Right ventricle myocardium inferior (tissue), 1 donor: Measurements from ENCODE around the gene MESP1. TPM values are rescaled to one million over a fixed set of nuclear protein-coding genes. Genes with fewer than 3 reads are reported as not detected.
A peak's percentile ranks its signal among the peaks of the same experiment; 100 is the strongest.

Source experiments
- ATAC-seq: fragments of 200-7000 bp; cut with Tn5 transposase; one replicate; pipeline ENCODE4 v1.9.1; 2020; ENCODE audit warnings: mild to moderate bottlenecking, moderate library complexity
- DNase-seq: peaks from one replicate; pipeline ENCODE4 v3.0.0; 2021; ENCODE audit errors: missing footprints
- intact Hi-C: fragments of 100-400 bp; cut with DNase I; formaldehyde crosslinking; loops from one replicate; pipeline ENCODE4 v1.11.0; 2022
- total RNA-seq: library from RNA; stranded (reverse); fragmentation: NEBNext Ultra II Directional; extraction: Animal tissue kit (Norgen Biotek cat#: 25700); gene quantifications from one replicate; pipeline ENCODE4 v1.2.1, GENCODE V29; 2021
- donor health status: DM: no; HTN: yes; CAD: no; lungs with severe emphysema.

MESP1 gene
- total RNA-seq, 1 donor from 2014 or later: 7.4 TPM

- DNase-seq: no peak
- no peak for ATAC-seq
- intact Hi-C loops: no loop called here
Measured at GRCh38 chr15:89765694-89766093, 14.6 kb upstream of the MESP1 start.

GRCh38 chr15:89761929-89762328, 10.9 kb upstream of the MESP1 start:
- intact Hi-C loops: loop anchor here (5.0 kb wide), 2 partner anchors 210 to 305 kb away; no protein-coding TSS in a partner anchor
- no peak for ATAC-seq
- no peak for DNase-seq

- DNase-seq (no peak), ATAC-seq (no peak)
- intact Hi-C loops: loop anchor here (5.0 kb wide), 2 partner anchors 211 to 306 kb away; no protein-coding TSS in a partner anchor
Measured at GRCh38 chr15:89761009-89761831, 10.2 kb upstream of the MESP1 start.

- DNase-seq (peak; percentile 91), ATAC-seq (peak; percentile 90)
- intact Hi-C loops: loop anchor here (1.0 to 5.0 kb wide), 3 partner anchors 115 to 307 kb away; no protein-coding TSS in a partner anchor
Measured at GRCh38 chr15:89760303-89761008, 9.4 kb upstream of the MESP1 start.

GRCh38 chr15:89759835-89760234, 8.8 kb upstream of the MESP1 start:
- intact Hi-C loops: loop anchor here (1.0 to 5.0 kb wide), 3 partner anchors 115 to 307 kb away; no protein-coding TSS in a partner anchor
- DNase-seq (no peak), ATAC-seq (no peak)

GRCh38 chr15:89758981-89759380, 7.9 kb upstream of the MESP1 start:
- no peak for ATAC-seq
- intact Hi-C loops: no loop called here
- no peak for DNase-seq

- DNase-seq (no peak), ATAC-seq (no peak)
- intact Hi-C loops: no loop called here
Measured at GRCh38 chr15:89758283-89758682, 7.2 kb upstream of the MESP1 start.

GRCh38 chr15:89756897-89757296, 5.8 kb upstream of the MESP1 start:
- ATAC-seq (no peak), DNase-seq (no peak)
- intact Hi-C loops: no loop called here

GRCh38 chr15:89755701-89756100, 4.7 kb upstream of the MESP1 start:
- intact Hi-C loops: no loop called here
- DNase-seq (no peak), ATAC-seq (no peak)

GRCh38 chr15:89754361-89755154, 3.5 kb upstream of the MESP1 start:
- DNase-seq (no peak), ATAC-seq (no peak)
- intact Hi-C loops: loop anchor here (5.0 kb wide), 1 partner anchor 73 kb away; no protein-coding TSS in a partner anchor

- intact Hi-C loops: loop anchor here (5.0 kb wide), 1 partner anchor 73 kb away; no protein-coding TSS in a partner anchor
Measured at GRCh38 chr15:89753855-89754254, 2.8 kb upstream of the MESP1 start.

GRCh38 chr15:89751748-89752147, 699 bp upstream of the MESP1 start:
- no peak for ATAC-seq
- DNase-seq: no peak
- intact Hi-C loops: loop anchor here (2.0 to 5.0 kb wide), 2 partner anchors 76 to 105 kb away; no protein-coding TSS in a partner anchor

More at GRCh38 chr15:89753855-89754254, 2.8 kb upstream of the MESP1 start:
- DNase-seq (no peak), ATAC-seq (no peak)

- ATAC-seq: peak; percentile 9
- no peak for DNase-seq
- intact Hi-C loops: loop anchor here (2.0 to 5.0 kb wide), 2 partner anchors 77 to 103 kb away; no protein-coding TSS in a partner anchor
Measured at GRCh38 chr15:89749951-89750559, 994 bp downstream of the MESP1 start.

GRCh38 chr15:89749526-89749925, 1.5 kb downstream of the MESP1 start:
- intact Hi-C loops: no loop called here
- no peak for ATAC-seq
- no peak for DNase-seq

- intact Hi-C loops: no loop called here
- no peak for ATAC-seq
- DNase-seq: no peak
Measured at GRCh38 chr15:89749054-89749453, 2.0 kb downstream of the MESP1 start.

- DNase-seq: no peak
- intact Hi-C loops: no loop called here
- no peak for ATAC-seq
Measured at GRCh38 chr15:89747708-89748682, 3.1 kb downstream of the MESP1 start.

- no peak for ATAC-seq
- intact Hi-C loops: no loop called here
- no peak for DNase-seq
Measured at GRCh38 chr15:89746386-89746780, 4.7 kb downstream of the MESP1 start.
